HepG2 (cell line): Measurements from ENCODE around the gene KIAA1755. TPM values are rescaled to one million over a fixed set of nuclear protein-coding genes. Genes with fewer than 3 reads are reported as not detected.

Experiments
- ATAC-seq: fragments of 200-7000 bp; cut with Tn5 transposase; 3 replicates; pipeline ENCODE4 v1.9.1; 2020; ENCODE audit warnings: mild to moderate bottlenecking, moderate library complexity
- BruUV-seq: library from RNA; stranded (reverse); fragments of 400-500 nt; replicated peaks from 2 replicates; lab custom pipeline; 2021; lab: Mats Ljungman, UMichigan
- CTCF ChIA-PET: fragments of 300-600 bp; formaldehyde crosslinking; extraction: SDS; loops from one replicate; lab custom pipeline; 2021; ENCODE audit warnings: low total read pairs, inconsistent platforms, low intra/inter-chr PET ratio; lab: Yijun Ruan, JAX
- POLR2A ChIA-PET: fragments of 350-600 bp; sonication (Branson Sonifier 250); formaldehyde crosslinking; loops from one replicate; lab custom pipeline; 2020; ENCODE audit warnings: antibody characterized with exemption, inconsistent platforms; lab: Yijun Ruan, JAX
- DNase-seq: peaks from one replicate; pipeline ENCODE4 v3.0.0-alpha.2; 2015; ENCODE audit warnings: low spot score
- FAIRE-seq: peaks from 3 replicates; lab custom pipeline; 2011; peaks lifted over from hg19 to GRCh38; lab: Jason Lieb, UNC
- H2AFZ ChIP-seq: one replicate; pipeline ENCODE4 v1.6.1; 2011; ENCODE audit warnings: low read length, inconsistent platforms
- H3K27ac ChIP-seq: fragments of 300-600 bp; 3 replicates; pipeline ENCODE4 v1.8.0; 2011; ENCODE audit warnings: mixed run types, mild to moderate bottlenecking, mixed read lengths, low read length, inconsistent platforms; ENCODE audit not compliant: insufficient read depth; ENCODE audit errors: extremely low read length
- H3K27me3 ChIP-seq, 2 experiments: fragments of 200-600 bp in 1 of 2; 2 replicates in 1 of 2; 3 replicates in 1 of 2; pipeline versions ENCODE4 v1.6.0 to v1.8.0; 2011; ENCODE audit warnings: low read length in 2 of 2, mild to moderate bottlenecking in 2 of 2, moderate library complexity in 2 of 2, inconsistent platforms in 1 of 2; ENCODE audit not compliant: insufficient read depth in 2 of 2, control insufficient read depth in 1 of 2
- H3K36me3 ChIP-seq, 2 experiments: fragments of 200-600 bp in 1 of 2; replicated peaks in 1 of 2; 2 replicates in 1 of 2; 3 replicates in 1 of 2; pipeline versions ENCODE4 v1.5.1 to v1.8.0; 2011; ENCODE audit warnings: low read length in 2 of 2, inconsistent platforms in 1 of 2; ENCODE audit not compliant: insufficient read depth in 2 of 2, control insufficient read depth in 1 of 2
- H3K4me1 ChIP-seq: 2 replicates; pipeline ENCODE4 v1.5.1; 2012; ENCODE audit warnings: low read length, inconsistent platforms; ENCODE audit not compliant: insufficient read depth
- H3K4me2 ChIP-seq: 2 replicates; pipeline ENCODE4 v1.6.0; 2011; ENCODE audit warnings: low read depth, low read length, inconsistent platforms
- H3K4me3 ChIP-seq, 3 experiments: fragments of 200-600 bp in 1 of 3; sonication (generic), shearing (Covaris generic) in 1 of 3; replicated peaks in 1 of 3; 2 replicates each; pipeline ENCODE4 v1.5.1; 2011 to 2016; ENCODE audit warnings: low read length in 3 of 3, inconsistent platforms in 2 of 3, low read depth in 2 of 3, mild to moderate bottlenecking in 2 of 3, control low read depth in 1 of 3, mixed read lengths in 1 of 3; ENCODE audit not compliant: insufficient read depth in 1 of 3
- H3K79me2 ChIP-seq: one replicate; pipeline ENCODE4 v1.6.1; 2011; ENCODE audit warnings: low read length, inconsistent platforms; ENCODE audit not compliant: insufficient read depth
- H3K9ac ChIP-seq: 2 replicates; pipeline ENCODE4 v1.6.0; 2011; ENCODE audit warnings: mild to moderate bottlenecking, low read depth, low read length, inconsistent platforms; ENCODE audit not compliant: insufficient read depth
- H3K9me3 ChIP-seq: 2 replicates; pipeline ENCODE4 v1.5.1; 2012; ENCODE audit warnings: mild to moderate bottlenecking, low read length
- H4K20me1 ChIP-seq: 2 replicates; pipeline ENCODE4 v1.6.0; 2011; ENCODE audit warnings: inconsistent platforms, mild to moderate bottlenecking, low read length, moderate library complexity; ENCODE audit not compliant: insufficient read depth
- ATF7 ChIP-seq, 2 experiments: fragments of 450-650 bp in 1 of 2; sonication (generic) in 1 of 2; formaldehyde crosslinking in 1 of 2; IDR thresholded peaks; 2 replicates each; pipeline versions ENCODE4 v1.4.0 to v1.6.1; 2016 to 2020; ENCODE audit warnings: antibody characterized with exemption in 1 of 2, mild to moderate bottlenecking in 1 of 2, missing genetic modification reagents in 1 of 2
- CBX2 ChIP-seq, 2 experiments: fragments of 200-600 bp in 1 of 2; sonication (generic); formaldehyde crosslinking in 1 of 2; IDR thresholded peaks; 2 replicates each; pipeline versions ENCODE4 v1.7.0 to v1.8.1; 2018 to 2022; ENCODE audit warnings: low read depth in 2 of 2, low read length in 1 of 2, mild to moderate bottlenecking in 1 of 2, missing genetic modification reagents in 1 of 2
- HNRNPH1 ChIP-seq: fragments of 200-400 bp; formaldehyde crosslinking; optimal IDR thresholded peaks from 2 replicates; pipeline ENCODE3; 2017; ENCODE audit warnings: mild to moderate bottlenecking, low read depth, low read length
- KLF11 ChIP-seq: IDR thresholded peaks from 2 replicates; pipeline ENCODE4 v1.6.1; 2016; ENCODE audit warnings: missing compliant biosample characterization
- NFIB ChIP-seq: sonication (generic); formaldehyde crosslinking; IDR thresholded peaks from 2 replicates; pipeline ENCODE4 v1.9.0; 2021; ENCODE audit warnings: missing genetic modification reagents, mild to moderate bottlenecking, borderline replicate concordance
- NFIC ChIP-seq: IDR thresholded peaks from 2 replicates; pipeline ENCODE4 v1.6.1; 2012; ENCODE audit warnings: mild to moderate bottlenecking, low read length, inconsistent platforms
- ONECUT2 ChIP-seq: sonication (generic); formaldehyde crosslinking; IDR thresholded peaks from 2 replicates; pipeline ENCODE4 v1.4.0; 2020; ENCODE audit warnings: missing genetic modification reagents
- POLR2AphosphoS2 ChIP-seq: IDR thresholded peaks from 2 replicates; pipeline ENCODE4 v1.6.1; 2011; ENCODE audit warnings: low read depth, low read length, improper control_type of control experiment
- THAP11 ChIP-seq: IDR thresholded peaks from 2 replicates; pipeline ENCODE4 v1.6.1; 2016; ENCODE audit warnings: missing biosample characterization, missing genetic modification reagents
- THAP7 ChIP-seq: sonication (generic); formaldehyde crosslinking; IDR thresholded peaks from 2 replicates; pipeline ENCODE4 v1.8.1; 2023; ENCODE audit warnings: mild to moderate bottlenecking, missing genetic modification reagents
- ZGPAT ChIP-seq: IDR thresholded peaks from 2 replicates; pipeline ENCODE4 v1.6.1; 2016; ENCODE audit warnings: mild to moderate bottlenecking
- ZHX1 ChIP-seq: sonication (generic); formaldehyde crosslinking; IDR thresholded peaks from 2 replicates; pipeline ENCODE4 v1.8.1; 2022; ENCODE audit warnings: low read depth, mild to moderate bottlenecking, missing genetic modification reagents
- ZNF3 ChIP-seq: IDR thresholded peaks from 2 replicates; pipeline ENCODE4 v1.7.0; 2017; ENCODE audit warnings: inconsistent platforms
- ZNF329 ChIP-seq: sonication (generic); formaldehyde crosslinking; IDR thresholded peaks from 2 replicates; pipeline ENCODE4 v1.9.0; 2021; ENCODE audit warnings: low read depth, mild to moderate bottlenecking, missing genetic modification reagents
- ZNF549 ChIP-seq: sonication (generic); formaldehyde crosslinking; IDR thresholded peaks from 2 replicates; pipeline ENCODE4 v1.5.0; 2020; ENCODE audit warnings: missing genetic modification reagents
- ZNF775 ChIP-seq: sonication (generic); formaldehyde crosslinking; IDR thresholded peaks from 2 replicates; pipeline ENCODE4 v1.4.0; 2020; ENCODE audit warnings: missing genetic modification reagents, mild to moderate bottlenecking, moderate library complexity, borderline replicate concordance
- ZNF788 ChIP-seq: sonication (generic); formaldehyde crosslinking; IDR thresholded peaks from 2 replicates; pipeline ENCODE4 v1.5.0; 2020; ENCODE audit warnings: mild to moderate bottlenecking, missing genetic modification reagents, borderline replicate concordance
- WGBS: methylation state at CpG from one replicate; pipeline ENCODE4 v1.1.6; 2017; ENCODE audit warnings: low lambda C conversion rate; 5-methylcytosine and 5-hydroxymethylcytosine counted together
- in situ Hi-C: cut with HindIII; loops from 2 replicates; pipeline ENCODE4 v1.10.0; 2017; ENCODE audit warnings: low pct_unique_long_range_greater_than_20kb; ENCODE audit not compliant: extremely low pct_ligation_motif_present
- intact Hi-C: fragments of 100-400 bp; cut with micrococcal nuclease; formaldehyde crosslinking; loops from one replicate; pipeline ENCODE4 v1.10.0; 2022; ENCODE audit not compliant: unreplicated experiment
- polyA plus RNA-seq, 8 experiments: library from polyadenylated mRNA; depleted of rRNA in 3 of 8; stranded (reverse) in 7 of 8; unstranded in 1 of 8; fragments of >200 nt; fragmentation: Illumina TruSeq in 4 of 8; extraction: Trizol in 4 of 8; gene quantifications; 2 replicates each; pipeline versions ENCODE4 v1.2.1 to v1.2.3, GENCODE V29; 2011 to 2016; ENCODE audit warnings: low read depth in 4 of 8, missing spikeins in 1 of 8, mixed read lengths in 1 of 8; ENCODE audit not compliant: insufficient read depth in 1 of 8
- total RNA-seq, 5 experiments: library from RNA; depleted of rRNA; stranded (reverse); fragments of >200 nt; fragmentation: Illumina TruSeq; extraction: Trizol; gene quantifications; 2 replicates each; pipeline ENCODE4 v1.2.3, GENCODE V29; 2016; ENCODE audit warnings: low read depth in 1 of 5

Gene KIAA1755
- total and polyA plus RNA-seq, 2 of the 13 experiments (the other 11 are each of a cell fraction or from before 2014, with no cell fraction given): 0.04 TPM; not detected in 1

GRCh38 chr20:38308047-38308438 lies 47.5 kb upstream of the KIAA1755 start:
- Histone ChIP-seq H3K36me3 (no peaks in the 10 kb centered on the region), H3K27ac (no peak overlapping the region), H2AFZ (no peak overlapping the region), H3K9ac (no peak overlapping the region), H3K4me2 (no peak overlapping the region), H3K27me3 (peaks cover 2 to 17% of the 10 kb centered on the region in 2 experiments; a peak in 2 of 5 replicates), H3K9me3 (no peaks in the 10 kb centered on the region), H3K4me3 (no peak overlapping the region), H3K4me1 (no peaks in the 10 kb centered on the region), H3K79me2 (no peaks in the 10 kb centered on the region), H4K20me1 (no peaks in the 10 kb centered on the region)
- no peak for ATAC-seq
- no peak for DNase-seq
- FAIRE-seq: no peak
- WGBS: 11% methylated on average over 4 of the region's 4 CpGs
- no TSS peak for BruUV-seq
- ChIA-PET CTCF (no interaction called here), POLR2A (interaction anchor here (0.5 kb wide), 1 partner anchor 296 kb away, joined by 3 read pairs; no protein-coding TSS in a partner anchor)
- TF ChIP-seq THAP11 (CRISPR knock-in tag): no peak
- no peak for TF ChIP-seq POLR2AphosphoS2
- TF ChIP-seq ZNF549 (CRISPR knock-in tag): no peak
- TF ChIP-seq NFIB (CRISPR knock-in tag): no peak
- no peak for TF ChIP-seq ONECUT2 (CRISPR knock-in tag)
- no peak for TF ChIP-seq ZHX1 (CRISPR knock-in tag)
- TF ChIP-seq THAP7 (CRISPR knock-in tag): no peak
- TF ChIP-seq ZNF788: no peak
- TF ChIP-seq CBX2 (IDR thresholded peaks at IDR 0.05; ENCODE audit: low read depth, low read length): no peak
- no peak for TF ChIP-seq CBX2 (CRISPR knock-in tag; IDR thresholded peaks at IDR 0.05; ENCODE audit: low read depth)
- TF ChIP-seq ATF7 (IDR thresholded peaks at IDR 0.05): no peak
- TF ChIP-seq ATF7 (CRISPR knock-in tag; IDR thresholded peaks at IDR 0.05): no peak
- no peak for TF ChIP-seq ZGPAT
- no peak for TF ChIP-seq KLF11
- TF ChIP-seq ZNF3 (CRISPR knock-in tag): no peak
- no peak for TF ChIP-seq ZNF775 (CRISPR knock-in tag)
- no peak for TF ChIP-seq HNRNPH1
- no peak for TF ChIP-seq NFIC
- TF ChIP-seq ZNF329 (CRISPR knock-in tag): no peak
- in situ Hi-C loops (no loop called here), intact Hi-C loops (no loop called here)
